IMR-90 (cell line): Measurements from ENCODE around the gene HSD17B7. TPM values are rescaled to one million over a fixed set of nuclear protein-coding genes. Genes with fewer than 3 reads are reported as not detected.
A peak's percentile ranks its signal among the peaks of the same experiment; 100 is the strongest.

ENCODE experiments used
- ATAC-seq: fragments of 200-7000 bp; cut with Tn5 transposase; 2 replicates; pipeline ENCODE4 v1.9.1; 2020; ENCODE audit warnings: low read depth, mild to moderate bottlenecking, moderate library complexity
- BruUV-seq: library from RNA; stranded (reverse); fragments of 400-500 nt; replicated peaks from 2 replicates; lab custom pipeline; 2021; lab: Mats Ljungman, UMichigan
- CTCF ChIA-PET: fragments of 300-600 bp; formaldehyde crosslinking; extraction: SDS; loops from one replicate; lab custom pipeline; 2021; ENCODE audit warnings: antibody characterized with exemption; lab: Yijun Ruan, JAX
- POLR2A ChIA-PET: fragments of 300-600 bp; sonication (Branson Sonifier 250); formaldehyde crosslinking; loops from one replicate; lab custom pipeline; 2022; ENCODE audit warnings: antibody characterized with exemption; ENCODE audit not compliant: unreplicated experiment; lab: Charles Lee
- DNase-seq: peaks from one replicate; pipeline ENCODE4 v3.0.0; 2013
- H2AFZ ChIP-seq: replicated peaks from 2 replicates; pipeline ENCODE3; 2013; ENCODE audit warnings: low read length, mild to moderate bottlenecking; ENCODE audit not compliant: poor library complexity
- H2AK5ac ChIP-seq: 2 replicates; pipeline ENCODE4 v1.6.1; 2013; ENCODE audit warnings: low read depth, low read length, inconsistent platforms
- H2AK9ac ChIP-seq: replicated peaks from 2 replicates; pipeline ENCODE3; 2013; ENCODE audit warnings: mild to moderate bottlenecking, low read depth, low read length, moderate library complexity; ENCODE audit not compliant: poor library complexity
- H2BK120ac ChIP-seq: 2 replicates; pipeline ENCODE4 v1.6.1; 2013; ENCODE audit warnings: low read depth, low read length, inconsistent platforms
- H2BK15ac ChIP-seq: 3 replicates; pipeline ENCODE4 v1.6.1; 2013; ENCODE audit warnings: low read depth, low read length, inconsistent platforms
- H2BK20ac ChIP-seq: 2 replicates; pipeline ENCODE4 v1.6.1; 2013; ENCODE audit warnings: low read depth, mild to moderate bottlenecking, inconsistent platforms, low read length, moderate library complexity
- H2BK5ac ChIP-seq: 2 replicates; pipeline ENCODE4 v1.6.1; 2013; ENCODE audit warnings: mild to moderate bottlenecking, low read depth, low read length, inconsistent platforms; ENCODE audit not compliant: poor library complexity, severe bottlenecking
- H3K14ac ChIP-seq: replicated peaks from 2 replicates; pipeline ENCODE4 v1.6.1; 2013; ENCODE audit warnings: low read depth, low read length, inconsistent platforms
- H3K18ac ChIP-seq: 2 replicates; pipeline ENCODE4 v1.6.1; 2013; ENCODE audit warnings: low read depth, low read length, control low read depth
- H3K23ac ChIP-seq: 2 replicates; pipeline ENCODE4 v1.6.1; 2013; ENCODE audit warnings: low read depth, low read length, inconsistent platforms
- H3K27ac ChIP-seq: 2 replicates; pipeline ENCODE4 v1.5.1; 2013; ENCODE audit warnings: mild to moderate bottlenecking, control low read depth, low read length; ENCODE audit not compliant: insufficient read depth
- H3K27me3 ChIP-seq: 2 replicates; pipeline ENCODE4 v1.6.1; 2013; ENCODE audit warnings: low read length; ENCODE audit not compliant: control insufficient read depth, insufficient read depth
- H3K36me3 ChIP-seq: 2 replicates; pipeline ENCODE4 v1.6.1; 2013; ENCODE audit warnings: low read length, mixed read lengths; ENCODE audit not compliant: control insufficient read depth, insufficient read depth
- H3K4ac ChIP-seq: 2 replicates; pipeline ENCODE4 v1.6.1; 2013; ENCODE audit warnings: low read depth, low read length, inconsistent platforms
- H3K4me1 ChIP-seq: 2 replicates; pipeline ENCODE4 v1.6.1; 2013; ENCODE audit warnings: low read length, mixed read lengths; ENCODE audit not compliant: control insufficient read depth, insufficient read depth
- H3K4me2 ChIP-seq: 2 replicates; pipeline ENCODE4 v1.6.1; 2013; ENCODE audit warnings: low read depth, mild to moderate bottlenecking, control low read depth, low read length, moderate library complexity
- H3K4me3 ChIP-seq: 2 replicates; pipeline ENCODE4 v1.5.1; 2013; ENCODE audit warnings: low read depth, mild to moderate bottlenecking, control low read depth, low read length, moderate library complexity; ENCODE audit not compliant: insufficient read depth
- H3K56ac ChIP-seq: 2 replicates; pipeline ENCODE4 v1.6.1; 2013; ENCODE audit warnings: low read length, inconsistent platforms; ENCODE audit not compliant: insufficient read depth; ENCODE audit errors: extremely low read depth
- H3K79me1 ChIP-seq, 2 experiments: 2 replicates each; pipeline ENCODE4 v1.6.1; 2013; ENCODE audit warnings: low read length in 2 of 2, inconsistent platforms in 1 of 2, low read depth in 1 of 2
- H3K9ac ChIP-seq: 2 replicates; pipeline ENCODE4 v1.6.1; 2013; ENCODE audit warnings: low read depth, low read length, control low read depth
- H3K9me1 ChIP-seq: 2 replicates; pipeline ENCODE4 v1.6.1; 2013; ENCODE audit warnings: low read length, inconsistent platforms; ENCODE audit not compliant: insufficient read depth
- H3K9me3 ChIP-seq: 2 replicates; pipeline ENCODE4 v1.6.1; 2013; ENCODE audit warnings: low read length; ENCODE audit not compliant: control insufficient read depth, insufficient read depth
- H4K20me1 ChIP-seq: 2 replicates; pipeline ENCODE4 v1.6.1; 2013; ENCODE audit warnings: low read length, inconsistent platforms; ENCODE audit not compliant: insufficient read depth
- H4K5ac ChIP-seq: 2 replicates; pipeline ENCODE4 v1.6.1; 2013; ENCODE audit warnings: mild to moderate bottlenecking, low read depth, low read length, control low read depth
- H4K8ac ChIP-seq, 2 experiments: 2 replicates each; pipeline ENCODE4 v1.6.1; 2013; ENCODE audit warnings: low read depth in 2 of 2, low read length in 2 of 2, control low read depth in 1 of 2, inconsistent platforms in 1 of 2
- H4K91ac ChIP-seq: 2 replicates; pipeline ENCODE4 v1.6.1; 2013; ENCODE audit warnings: low read depth, low read length, inconsistent platforms; ENCODE audit not compliant: insufficient read depth
- BHLHE40 ChIP-seq: fragments of 150-350 bp; IDR thresholded peaks from 2 replicates; pipeline ENCODE4 v1.6.1; 2016; ENCODE audit warnings: mild to moderate bottlenecking, low read depth, low read length
- FOS ChIP-seq: fragments of 150-350 bp; IDR thresholded peaks from 2 replicates; pipeline ENCODE4 v1.6.1; 2016; ENCODE audit warnings: low read depth, low read length
- MAFK ChIP-seq: IDR thresholded peaks from 2 replicates; pipeline ENCODE4 v1.6.1; 2012; ENCODE audit warnings: low read depth, low read length, improper control_type of control experiment
- MAZ ChIP-seq: IDR thresholded peaks from 2 replicates; pipeline ENCODE4 v1.6.1; 2012; ENCODE audit warnings: low read depth, mild to moderate bottlenecking, low read length, improper control_type of control experiment, moderate library complexity, borderline replicate concordance
- MXI1 ChIP-seq: IDR thresholded peaks from 2 replicates; pipeline ENCODE4 v1.6.1; 2012; ENCODE audit warnings: low read depth, mild to moderate bottlenecking, low read length, moderate library complexity, borderline replicate concordance
- NFE2L2 ChIP-seq: fragments of 150-350 bp; IDR thresholded peaks from 2 replicates; pipeline ENCODE4 v1.6.1; 2016; ENCODE audit warnings: low read depth, mild to moderate bottlenecking, low read length
- WGBS, 2 experiments: methylation state at CpG; one replicate each; pipeline versions ENCODE4 v1.1.5 to v1.1.7; 2013; ENCODE audit warnings: missing lambda C conversion rate in 2 of 2; ENCODE audit not compliant: insufficient read length in 1 of 2; ENCODE audit errors: extremely low coverage in 2 of 2; 5-methylcytosine and 5-hydroxymethylcytosine counted together
- dilution Hi-C: fragments of 300-500 bp; cut with HindIII; formaldehyde crosslinking; loops from one replicate; pipeline ENCODE4 v1.14.3; 2018; ENCODE audit warnings: low sequenced_read_pairs; ENCODE audit not compliant: unreplicated experiment
- in situ Hi-C: fragments of 300-500 bp; cut with MboI; formaldehyde crosslinking; loops from 3 replicates; pipeline ENCODE4 v1.14.3; 2019; ENCODE audit warnings: low sequenced_read_pairs, inconsistent platforms, mixed read lengths
- intact Hi-C: fragments of 100-400 bp; cut with micrococcal nuclease; formaldehyde crosslinking; loops from 2 replicates; pipeline ENCODE4 v1.10.0; 2022
- polyA plus RNA-seq, 3 experiments: library from polyadenylated mRNA; depleted of rRNA; stranded (reverse); fragments of >200 nt; gene quantifications; 2 replicates each; pipeline ENCODE4 v1.2.3, GENCODE V29; 2012; ENCODE audit warnings: low replicate concordance in 1 of 3
- total RNA-seq: library from RNA; depleted of rRNA; stranded (reverse); fragments of >200 nt; gene quantifications from 2 replicates; pipeline ENCODE4 v1.2.3, GENCODE V29; 2012
- TF ChIP-seq, protein P1 (sequence below): fragments of 150-350 bp; IDR thresholded peaks from 2 replicates; pipeline ENCODE4 v1.6.1; 2016; ENCODE audit warnings: low read depth, mild to moderate bottlenecking, low read length, moderate library complexity, borderline replicate concordance

Gene HSD17B7
- total and polyA plus RNA-seq, 2 of the 4 experiments (the other 2 are of a cell fraction): 10.6 to 17.7 TPM

DNA sequence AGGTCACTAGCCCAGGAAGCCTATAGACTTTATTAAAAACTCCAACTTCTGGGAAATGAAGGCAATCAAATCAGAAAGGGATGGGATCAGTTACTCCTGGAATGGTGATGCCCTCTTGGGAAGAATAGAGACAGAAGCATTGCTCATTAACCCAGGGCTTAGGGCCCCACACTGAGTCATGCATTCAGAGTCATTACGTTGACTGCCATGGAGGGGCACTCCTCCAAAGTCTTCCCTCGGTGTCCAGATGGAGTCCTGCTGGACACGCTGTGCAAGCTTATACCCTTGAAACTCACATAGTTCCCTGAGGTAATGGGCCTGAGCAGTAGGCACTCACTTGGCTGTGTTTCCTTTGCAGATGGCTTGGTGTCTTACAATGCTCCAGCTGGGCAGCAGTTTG lies 35.2 kb upstream of the HSD17B7 start:
- intact Hi-C loops (no loop called here), dilution Hi-C loops (no loop called here), in situ Hi-C loops (no loop called here)
- Histone ChIP-seq H3K56ac (no peak overlapping the region), H2AK5ac (no peak overlapping the region), H3K36me3 (peaks cover 38% of the 10 kb centered on the region), H3K27ac (no peak overlapping the region), H3K4me1 (peaks cover 14% of the 10 kb centered on the region; the same call in 1 of the 2 replicates), H2BK15ac (no peak overlapping the region), H3K9ac (no peak overlapping the region), H2BK120ac (no peak overlapping the region), H4K20me1 (peaks cover 10% of the 10 kb centered on the region; the same call in 1 of the 2 replicates), H2BK5ac (no peak overlapping the region), H3K9me1 (peaks cover 27% of the 10 kb centered on the region), H2BK20ac (no peak overlapping the region), H4K5ac (no peak overlapping the region), H3K4me2 (no peak overlapping the region), H3K18ac (no peak overlapping the region), H3K4me3 (no peak overlapping the region), H3K14ac (0 out of 2 replicates have a peak overlapping the region, but pooled peaks have one; percentile 37), H2AK9ac (no peak overlapping the region), H3K9me3 (no peaks in the 10 kb centered on the region), H4K91ac (no peak overlapping the region), H4K8ac (no peak overlapping the region), H3K4ac (no peak overlapping the region), H2AFZ (no peak overlapping the region), H3K79me1 (peaks cover 24 to 49% of the 10 kb centered on the region in 2 experiments; a peak in 3 of 4 replicates), H3K23ac (no peak overlapping the region), H3K27me3 (no peaks in the 10 kb centered on the region)
- CTCF ChIA-PET: no interaction called here
- POLR2A ChIA-PET: no interaction called here
- no TSS peak for BruUV-seq
- TF ChIP-seq NFE2L2: no peak
- TF ChIP-seq MAZ: no peak
- TF ChIP-seq, protein P1, sequence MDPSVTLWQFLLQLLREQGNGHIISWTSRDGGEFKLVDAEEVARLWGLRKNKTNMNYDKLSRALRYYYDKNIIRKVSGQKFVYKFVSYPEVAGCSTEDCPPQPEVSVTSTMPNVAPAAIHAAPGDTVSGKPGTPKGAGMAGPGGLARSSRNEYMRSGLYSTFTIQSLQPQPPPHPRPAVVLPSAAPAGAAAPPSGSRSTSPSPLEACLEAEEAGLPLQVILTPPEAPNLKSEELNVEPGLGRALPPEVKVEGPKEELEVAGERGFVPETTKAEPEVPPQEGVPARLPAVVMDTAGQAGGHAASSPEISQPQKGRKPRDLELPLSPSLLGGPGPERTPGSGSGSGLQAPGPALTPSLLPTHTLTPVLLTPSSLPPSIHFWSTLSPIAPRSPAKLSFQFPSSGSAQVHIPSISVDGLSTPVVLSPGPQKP: no peak
- TF ChIP-seq BHLHE40: no peak
- TF ChIP-seq MXI1: no peak
- no peak for TF ChIP-seq FOS
- TF ChIP-seq MAFK: no peak
- ATAC-seq (no peak), DNase-seq (no peak)
- 83% methylated on average over 2 of the region's 3 CpGs; no CpG with 5 or more reads in 1 of the 2 experiments for WGBS, 2 experiments
